NCI-H526 treated with DMSO at 0.1 percent for 48 hours (cell line): ENCODE data around the gene CACFD1.
"Not testable (repeated sequence)": the region's sequence is repeated elsewhere in the genome, so short reads cannot be mapped to it uniquely, and the experiment has no call there.

Experiments
- DNase-seq: peaks from one replicate; lab custom pipeline; 2025; lab: John Stamatoyannopoulos, UW

CACFD1 gene

GRCh38 chr9:133440874-133441273, 18.9 kb upstream of the CACFD1 start:
- DNase-seq = no peak

DNA sequence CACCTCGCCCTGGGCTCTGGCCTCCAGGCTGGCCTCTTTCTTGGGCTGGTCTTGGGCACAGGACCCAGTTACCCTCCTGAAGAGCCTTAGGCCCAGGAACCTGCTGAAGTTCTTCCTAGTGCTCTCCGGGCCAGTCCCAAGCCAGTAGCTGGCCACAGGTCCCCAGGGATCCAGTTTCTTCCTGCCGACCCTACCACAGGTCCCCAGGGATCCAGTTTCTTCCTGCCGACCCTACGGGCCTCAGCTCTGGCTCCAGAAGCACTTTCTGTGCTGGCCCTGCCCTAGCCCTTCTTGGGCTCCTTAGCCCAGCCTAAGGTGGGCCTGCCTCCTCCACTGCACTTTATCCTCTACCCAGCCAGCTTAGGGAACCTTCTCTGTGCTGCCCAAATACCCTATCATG, 18.2 kb upstream of the CACFD1 start:
- DNase-seq = no peak

GRCh38 chr9:133443248-133443647, 16.5 kb upstream of the CACFD1 start:
- DNase-seq = no peak

DNA sequence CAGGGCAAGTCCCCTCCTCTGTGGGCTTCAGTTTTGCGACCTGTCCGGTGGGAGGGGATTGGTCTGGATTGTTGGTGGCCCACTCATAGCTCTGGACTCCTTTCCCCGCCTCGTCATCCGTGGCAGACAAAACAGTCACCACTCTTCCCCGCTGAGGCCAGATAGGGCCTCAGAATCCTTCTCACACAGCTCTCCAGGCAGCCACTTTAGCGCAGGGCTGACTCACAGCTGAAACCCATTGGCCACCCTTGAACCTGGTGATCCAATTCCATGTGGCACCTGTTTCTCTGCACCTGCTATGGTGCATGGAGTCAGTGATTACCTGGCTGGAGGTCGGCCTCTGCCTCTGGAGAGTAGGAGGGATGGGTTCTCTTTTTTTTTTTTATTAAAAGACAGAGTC, 15.8 kb upstream of the CACFD1 start:
- no peak for DNase-seq

GRCh38 chr9:133445293-133445969, 14.3 kb upstream of the CACFD1 start:
- no peak for DNase-seq

- no peak for DNase-seq
These were observed 11.2 kb upstream of the CACFD1 start for GRCh38 chr9:133448487-133448972.

DNA sequence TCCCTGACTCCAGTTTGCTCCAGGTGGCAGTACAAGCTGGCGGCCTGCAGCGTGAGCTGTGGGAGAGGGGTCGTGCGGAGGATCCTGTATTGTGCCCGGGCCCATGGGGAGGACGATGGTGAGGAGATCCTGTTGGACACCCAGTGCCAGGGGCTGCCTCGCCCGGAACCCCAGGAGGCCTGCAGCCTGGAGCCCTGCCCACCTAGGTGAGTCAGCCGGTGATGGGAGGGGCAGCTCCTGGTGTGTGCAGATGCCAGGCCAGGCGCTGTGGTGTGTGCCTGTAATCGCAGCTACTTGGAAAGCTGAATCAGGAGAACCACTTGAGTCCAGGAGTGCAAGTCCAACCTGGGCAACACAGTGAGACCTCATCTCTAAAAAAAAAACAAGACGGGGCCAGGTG, 10.0 kb upstream of the CACFD1 start:
- DNase-seq = no peak

DNA sequence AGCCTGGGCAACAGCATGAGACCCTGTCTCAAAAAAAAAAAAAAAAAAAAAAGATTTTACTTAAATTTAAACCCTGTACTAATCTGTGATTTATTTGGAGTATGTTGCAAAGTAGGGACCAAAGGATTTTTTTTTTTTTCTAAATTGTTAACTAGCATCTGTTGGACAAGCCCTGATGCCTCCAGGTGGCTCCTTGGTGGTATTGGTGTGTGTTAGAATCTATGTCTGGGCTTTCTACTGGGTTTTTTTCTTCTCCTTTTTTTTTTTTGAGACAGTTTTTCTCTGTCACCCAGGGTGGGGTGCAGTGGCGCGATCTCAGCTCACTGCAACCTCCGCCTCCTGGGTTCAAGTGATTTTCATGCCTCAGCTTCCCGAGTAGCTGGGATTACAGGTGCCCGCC, 7.9 kb upstream of the CACFD1 start:
- not testable (repeated sequence) for DNase-seq

DNA sequence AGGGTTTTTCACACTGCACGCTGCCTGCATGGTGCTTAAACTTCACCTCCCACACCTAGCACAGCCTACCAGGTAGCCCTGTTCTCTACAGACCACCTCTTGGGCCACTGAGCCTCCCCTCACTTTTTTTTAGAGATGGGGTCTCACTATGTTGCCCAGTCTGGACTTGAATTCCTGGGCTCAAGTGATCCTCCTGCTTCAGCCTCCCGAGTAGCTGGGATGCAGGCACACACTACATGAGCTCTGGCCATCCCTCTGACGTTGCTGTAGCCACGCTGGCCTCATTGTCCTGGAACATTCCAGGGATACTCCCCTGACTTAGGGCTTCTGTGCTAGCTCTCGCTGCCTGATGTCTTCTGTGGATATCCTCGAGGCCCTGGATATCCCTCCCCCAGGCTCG, 7.2 kb upstream of the CACFD1 start:
- no peak for DNase-seq

GRCh38 chr9:133453651-133454050, 6.1 kb upstream of the CACFD1 start:
- no peak for DNase-seq

- no peak for DNase-seq
These were observed 5.5 kb upstream of the CACFD1 start for GRCh38 chr9:133454325-133454724.

GRCh38 chr9:133454943-133455673, 4.7 kb upstream of the CACFD1 start:
- no peak for DNase-seq

DNA sequence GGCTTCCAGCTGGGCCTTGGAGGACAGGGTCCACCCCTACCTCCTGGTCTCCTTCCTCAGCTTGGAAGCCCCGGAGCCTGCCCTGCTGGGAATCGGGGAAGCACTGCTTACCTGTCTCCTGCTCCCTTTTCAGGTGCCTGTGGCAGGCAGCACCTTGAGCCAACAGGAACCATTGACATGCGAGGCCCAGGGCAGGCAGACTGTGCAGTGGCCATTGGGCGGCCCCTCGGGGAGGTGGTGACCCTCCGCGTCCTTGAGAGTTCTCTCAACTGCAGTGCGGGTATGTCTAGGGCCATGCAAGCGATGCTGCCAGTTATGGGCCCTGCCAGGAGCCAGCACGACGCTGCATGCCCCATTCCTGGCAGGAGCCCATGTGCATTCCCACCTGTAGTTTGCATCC, 3.8 kb upstream of the CACFD1 start:
- DNase-seq = no peak

GRCh38 chr9:133456409-133456808, 3.4 kb upstream of the CACFD1 start:
- DNase-seq = no peak

DNA sequence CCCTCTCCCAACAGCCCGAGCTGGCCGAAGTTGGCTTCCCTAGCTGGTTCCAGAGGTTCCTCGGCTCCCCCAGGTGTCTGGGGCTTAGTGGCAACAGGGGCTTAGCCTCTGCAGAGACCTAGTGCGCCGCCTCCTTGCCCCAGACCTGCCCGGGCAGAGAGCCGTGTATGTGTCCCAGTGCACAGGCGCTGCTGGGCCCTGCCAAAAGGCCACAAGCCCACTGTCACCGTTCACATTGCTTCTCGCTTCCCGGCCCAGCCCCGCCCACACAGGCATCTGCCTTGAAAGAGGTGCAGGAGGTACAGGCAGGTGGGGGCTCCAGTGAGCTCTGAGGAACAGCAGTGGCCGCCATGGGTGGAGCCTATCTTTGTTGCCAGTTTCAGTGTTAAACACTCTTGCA, 2.5 kb upstream of the CACFD1 start:
- no peak for DNase-seq

- DNase-seq = no peak
These were observed 2.0 kb upstream of the CACFD1 start for GRCh38 chr9:133457748-133458147.

- DNase-seq = no peak
These were observed 1.0 kb upstream of the CACFD1 start for GRCh38 chr9:133458643-133459312.

DNA sequence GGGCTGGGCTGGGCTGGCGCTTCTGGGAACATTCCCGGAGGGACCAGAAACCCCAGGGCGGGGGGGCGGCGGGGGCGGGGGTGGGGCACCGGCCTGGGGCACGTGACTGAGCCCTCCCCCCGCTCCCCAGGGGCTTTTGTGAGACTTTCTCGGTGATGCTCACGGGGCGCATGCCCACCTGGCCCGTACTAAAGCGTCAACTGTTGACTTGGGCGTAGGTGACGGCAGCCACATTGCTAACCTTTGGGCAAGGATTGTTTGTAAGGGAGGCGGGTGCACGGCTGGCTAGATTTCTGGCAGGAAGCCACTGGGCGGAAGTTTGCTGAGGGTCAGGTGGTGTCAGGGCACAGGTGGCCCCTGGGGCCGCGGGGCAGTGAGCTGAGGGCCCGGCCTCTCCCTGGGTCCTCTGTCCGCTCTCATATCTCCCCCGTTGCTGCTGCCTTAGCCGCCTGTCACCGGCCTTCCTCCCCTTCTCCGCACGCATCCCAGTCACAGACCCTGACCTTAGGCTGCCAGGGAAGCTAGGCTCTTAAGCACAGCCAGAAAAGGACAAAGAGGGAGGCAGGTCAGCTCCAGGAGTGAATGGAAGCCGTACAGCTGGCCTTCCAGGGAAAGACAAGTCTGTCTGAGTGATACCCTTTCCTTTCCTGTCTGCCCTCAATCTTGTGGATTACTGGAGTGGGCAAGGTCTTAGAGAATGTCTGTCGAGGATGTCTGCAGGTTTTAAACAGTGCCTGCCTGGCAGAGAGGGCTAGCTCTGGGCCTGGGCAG, 812 bp downstream of the CACFD1 start:
- DNase-seq = peak; percentile 31

- no peak for DNase-seq
These were observed 2.2 kb downstream of the CACFD1 start for GRCh38 chr9:133461975-133462374.

DNA sequence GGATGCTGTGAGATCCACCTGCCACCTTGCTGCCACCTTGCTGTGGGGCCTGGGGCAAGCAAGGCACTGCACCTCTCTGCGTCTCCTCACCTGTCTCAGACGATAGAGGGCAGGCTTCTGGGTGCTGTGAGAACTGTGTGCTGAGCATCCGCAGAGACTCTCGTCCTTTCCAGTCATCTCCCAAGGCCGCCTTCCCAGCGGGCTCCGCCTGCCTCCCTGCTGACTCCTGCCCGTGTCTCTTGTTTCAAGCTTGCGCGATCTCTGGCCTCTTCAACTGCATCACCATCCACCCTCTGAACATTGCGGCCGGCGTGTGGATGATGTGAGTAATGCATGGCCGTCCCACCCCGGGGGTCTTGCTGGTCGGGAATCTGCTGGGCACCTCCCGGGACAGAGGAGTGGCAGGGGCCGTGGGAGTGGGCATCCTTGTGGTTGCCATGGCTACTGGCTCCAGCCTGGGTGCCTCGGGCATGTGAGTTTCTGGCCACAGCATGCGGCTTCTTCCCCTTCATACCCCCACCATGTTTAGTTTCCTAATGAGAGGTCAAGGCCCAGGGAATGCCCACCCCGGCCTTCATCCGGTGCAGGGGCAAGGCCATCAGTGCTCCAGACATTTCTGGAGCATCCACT, 3.6 kb downstream of the CACFD1 start:
- no peak for DNase-seq

GRCh38 chr9:133463864-133464615, 4.3 kb downstream of the CACFD1 start:
- DNase-seq = no peak
